IMR-90 (cell line): Measurements from ENCODE around the gene FBN3. TPM values are rescaled to one million over a fixed set of nuclear protein-coding genes. Genes with fewer than 3 reads are reported as not detected.

Source experiments
- ATAC-seq: fragments of 200-7000 bp; cut with Tn5 transposase; 2 replicates; pipeline ENCODE4 v1.9.1; 2020; ENCODE audit warnings: low read depth, mild to moderate bottlenecking, moderate library complexity
- BruUV-seq: library from RNA; stranded (reverse); fragments of 400-500 nt; replicated peaks from 2 replicates; lab custom pipeline; 2021; lab: Mats Ljungman, UMichigan
- CTCF ChIA-PET: fragments of 300-600 bp; formaldehyde crosslinking; extraction: SDS; loops from one replicate; lab custom pipeline; 2021; ENCODE audit warnings: antibody characterized with exemption; lab: Yijun Ruan, JAX
- POLR2A ChIA-PET: fragments of 300-600 bp; sonication (Branson Sonifier 250); formaldehyde crosslinking; loops from one replicate; lab custom pipeline; 2022; ENCODE audit warnings: antibody characterized with exemption; ENCODE audit not compliant: unreplicated experiment; lab: Charles Lee
- DNase-seq: peaks from one replicate; pipeline ENCODE4 v3.0.0; 2013
- H2AFZ ChIP-seq: replicated peaks from 2 replicates; pipeline ENCODE3; 2013; ENCODE audit warnings: low read length, mild to moderate bottlenecking; ENCODE audit not compliant: poor library complexity
- H2AK5ac ChIP-seq: 2 replicates; pipeline ENCODE4 v1.6.1; 2013; ENCODE audit warnings: low read depth, low read length, inconsistent platforms
- H2AK9ac ChIP-seq: replicated peaks from 2 replicates; pipeline ENCODE3; 2013; ENCODE audit warnings: mild to moderate bottlenecking, low read depth, low read length, moderate library complexity; ENCODE audit not compliant: poor library complexity
- H2BK120ac ChIP-seq: 2 replicates; pipeline ENCODE4 v1.6.1; 2013; ENCODE audit warnings: low read depth, low read length, inconsistent platforms
- H2BK15ac ChIP-seq: 3 replicates; pipeline ENCODE4 v1.6.1; 2013; ENCODE audit warnings: low read depth, low read length, inconsistent platforms
- H2BK20ac ChIP-seq: 2 replicates; pipeline ENCODE4 v1.6.1; 2013; ENCODE audit warnings: low read depth, mild to moderate bottlenecking, inconsistent platforms, low read length, moderate library complexity
- H2BK5ac ChIP-seq: 2 replicates; pipeline ENCODE4 v1.6.1; 2013; ENCODE audit warnings: mild to moderate bottlenecking, low read depth, low read length, inconsistent platforms; ENCODE audit not compliant: poor library complexity, severe bottlenecking
- H3K14ac ChIP-seq: replicated peaks from 2 replicates; pipeline ENCODE4 v1.6.1; 2013; ENCODE audit warnings: low read depth, low read length, inconsistent platforms
- H3K18ac ChIP-seq: 2 replicates; pipeline ENCODE4 v1.6.1; 2013; ENCODE audit warnings: low read depth, low read length, control low read depth
- H3K23ac ChIP-seq: 2 replicates; pipeline ENCODE4 v1.6.1; 2013; ENCODE audit warnings: low read depth, low read length, inconsistent platforms
- H3K27ac ChIP-seq: 2 replicates; pipeline ENCODE4 v1.5.1; 2013; ENCODE audit warnings: mild to moderate bottlenecking, control low read depth, low read length; ENCODE audit not compliant: insufficient read depth
- H3K27me3 ChIP-seq: 2 replicates; pipeline ENCODE4 v1.6.1; 2013; ENCODE audit warnings: low read length; ENCODE audit not compliant: control insufficient read depth, insufficient read depth
- H3K36me3 ChIP-seq: 2 replicates; pipeline ENCODE4 v1.6.1; 2013; ENCODE audit warnings: low read length, mixed read lengths; ENCODE audit not compliant: control insufficient read depth, insufficient read depth
- H3K4ac ChIP-seq: 2 replicates; pipeline ENCODE4 v1.6.1; 2013; ENCODE audit warnings: low read depth, low read length, inconsistent platforms
- H3K4me1 ChIP-seq: 2 replicates; pipeline ENCODE4 v1.6.1; 2013; ENCODE audit warnings: low read length, mixed read lengths; ENCODE audit not compliant: control insufficient read depth, insufficient read depth
- H3K4me2 ChIP-seq: 2 replicates; pipeline ENCODE4 v1.6.1; 2013; ENCODE audit warnings: low read depth, mild to moderate bottlenecking, control low read depth, low read length, moderate library complexity
- H3K4me3 ChIP-seq: 2 replicates; pipeline ENCODE4 v1.5.1; 2013; ENCODE audit warnings: low read depth, mild to moderate bottlenecking, control low read depth, low read length, moderate library complexity; ENCODE audit not compliant: insufficient read depth
- H3K56ac ChIP-seq: 2 replicates; pipeline ENCODE4 v1.6.1; 2013; ENCODE audit warnings: low read length, inconsistent platforms; ENCODE audit not compliant: insufficient read depth; ENCODE audit errors: extremely low read depth
- H3K79me1 ChIP-seq, 2 experiments: 2 replicates each; pipeline ENCODE4 v1.6.1; 2013; ENCODE audit warnings: low read length in 2 of 2, inconsistent platforms in 1 of 2, low read depth in 1 of 2
- H3K9ac ChIP-seq: 2 replicates; pipeline ENCODE4 v1.6.1; 2013; ENCODE audit warnings: low read depth, low read length, control low read depth
- H3K9me1 ChIP-seq: 2 replicates; pipeline ENCODE4 v1.6.1; 2013; ENCODE audit warnings: low read length, inconsistent platforms; ENCODE audit not compliant: insufficient read depth
- H3K9me3 ChIP-seq: 2 replicates; pipeline ENCODE4 v1.6.1; 2013; ENCODE audit warnings: low read length; ENCODE audit not compliant: control insufficient read depth, insufficient read depth
- H4K20me1 ChIP-seq: 2 replicates; pipeline ENCODE4 v1.6.1; 2013; ENCODE audit warnings: low read length, inconsistent platforms; ENCODE audit not compliant: insufficient read depth
- H4K5ac ChIP-seq: 2 replicates; pipeline ENCODE4 v1.6.1; 2013; ENCODE audit warnings: mild to moderate bottlenecking, low read depth, low read length, control low read depth
- H4K8ac ChIP-seq, 2 experiments: 2 replicates each; pipeline ENCODE4 v1.6.1; 2013; ENCODE audit warnings: low read depth in 2 of 2, low read length in 2 of 2, control low read depth in 1 of 2, inconsistent platforms in 1 of 2
- H4K91ac ChIP-seq: 2 replicates; pipeline ENCODE4 v1.6.1; 2013; ENCODE audit warnings: low read depth, low read length, inconsistent platforms; ENCODE audit not compliant: insufficient read depth
- BHLHE40 ChIP-seq: fragments of 150-350 bp; IDR thresholded peaks from 2 replicates; pipeline ENCODE4 v1.6.1; 2016; ENCODE audit warnings: mild to moderate bottlenecking, low read depth, low read length
- CEBPB ChIP-seq: IDR thresholded peaks from 2 replicates; pipeline ENCODE4 v1.6.1; 2012; ENCODE audit warnings: low read depth, low read length, improper control_type of control experiment
- CHD1 ChIP-seq: IDR thresholded peaks from 2 replicates; pipeline ENCODE4 v1.6.1; 2012; ENCODE audit warnings: low read depth, low read length, improper control_type of control experiment
- CTCF ChIP-seq: conservative IDR thresholded peaks from 2 replicates; pipeline ENCODE4 v1.5.1; 2012; ENCODE audit warnings: mild to moderate bottlenecking, low read depth, low read length, improper control_type of control experiment
- FOS ChIP-seq: fragments of 150-350 bp; IDR thresholded peaks from 2 replicates; pipeline ENCODE4 v1.6.1; 2016; ENCODE audit warnings: low read depth, low read length
- MAFK ChIP-seq: IDR thresholded peaks from 2 replicates; pipeline ENCODE4 v1.6.1; 2012; ENCODE audit warnings: low read depth, low read length, improper control_type of control experiment
- MAZ ChIP-seq: IDR thresholded peaks from 2 replicates; pipeline ENCODE4 v1.6.1; 2012; ENCODE audit warnings: low read depth, mild to moderate bottlenecking, low read length, improper control_type of control experiment, moderate library complexity, borderline replicate concordance
- MXI1 ChIP-seq: IDR thresholded peaks from 2 replicates; pipeline ENCODE4 v1.6.1; 2012; ENCODE audit warnings: low read depth, mild to moderate bottlenecking, low read length, moderate library complexity, borderline replicate concordance
- NFE2L2 ChIP-seq: fragments of 150-350 bp; IDR thresholded peaks from 2 replicates; pipeline ENCODE4 v1.6.1; 2016; ENCODE audit warnings: low read depth, mild to moderate bottlenecking, low read length
- POLR2A ChIP-seq: IDR thresholded peaks from 2 replicates; pipeline ENCODE4 v1.6.1; 2012; ENCODE audit warnings: mild to moderate bottlenecking, low read depth, low read length
- RAD21 ChIP-seq: IDR thresholded peaks from 2 replicates; pipeline ENCODE4 v1.6.1; 2012; ENCODE audit warnings: low read length, improper control_type of control experiment
- RCOR1 ChIP-seq: IDR thresholded peaks from 2 replicates; pipeline ENCODE4 v1.6.1; 2012; ENCODE audit warnings: mild to moderate bottlenecking, low read length, improper control_type of control experiment; ENCODE audit not compliant: insufficient replicate concordance
- RFX5 ChIP-seq: IDR thresholded peaks from 2 replicates; pipeline ENCODE4 v1.8.0; 2012; ENCODE audit warnings: low read depth, mild to moderate bottlenecking, low read length, moderate library complexity
- SMC3 ChIP-seq: fragments of 150-350 bp; IDR thresholded peaks from 2 replicates; pipeline ENCODE4 v1.6.1; 2016; ENCODE audit warnings: low read depth, mild to moderate bottlenecking, antibody characterized with exemption, low read length, moderate library complexity
- USF2 ChIP-seq: fragments of 150-350 bp; IDR thresholded peaks from 2 replicates; pipeline ENCODE4 v1.6.1; 2017; ENCODE audit warnings: mild to moderate bottlenecking, antibody characterized with exemption, low read length, low read depth
- WGBS, 2 experiments: methylation state at CpG; one replicate each; pipeline versions ENCODE4 v1.1.5 to v1.1.7; 2013; ENCODE audit warnings: missing lambda C conversion rate in 2 of 2; ENCODE audit not compliant: insufficient read length in 1 of 2; ENCODE audit errors: extremely low coverage in 2 of 2; 5-methylcytosine and 5-hydroxymethylcytosine counted together
- dilution Hi-C: fragments of 300-500 bp; cut with HindIII; formaldehyde crosslinking; loops from one replicate; pipeline ENCODE4 v1.14.3; 2018; ENCODE audit warnings: low sequenced_read_pairs; ENCODE audit not compliant: unreplicated experiment
- in situ Hi-C: fragments of 300-500 bp; cut with MboI; formaldehyde crosslinking; loops from 3 replicates; pipeline ENCODE4 v1.14.3; 2019; ENCODE audit warnings: low sequenced_read_pairs, inconsistent platforms, mixed read lengths
- intact Hi-C: fragments of 100-400 bp; cut with micrococcal nuclease; formaldehyde crosslinking; loops from 2 replicates; pipeline ENCODE4 v1.10.0; 2022
- polyA plus RNA-seq, 3 experiments: library from polyadenylated mRNA; depleted of rRNA; stranded (reverse); fragments of >200 nt; gene quantifications; 2 replicates each; pipeline ENCODE4 v1.2.3, GENCODE V29; 2012; ENCODE audit warnings: low replicate concordance in 1 of 3
- total RNA-seq: library from RNA; depleted of rRNA; stranded (reverse); fragments of >200 nt; gene quantifications from 2 replicates; pipeline ENCODE4 v1.2.3, GENCODE V29; 2012
- TF ChIP-seq, protein P1 (sequence below): fragments of 150-350 bp; IDR thresholded peaks from 2 replicates; pipeline ENCODE4 v1.6.1; 2016; ENCODE audit warnings: low read depth, mild to moderate bottlenecking, low read length, moderate library complexity, borderline replicate concordance

Gene FBN3
- total and polyA plus RNA-seq, 2 of the 4 experiments (the other 2 are of a cell fraction), result not detected

DNA sequence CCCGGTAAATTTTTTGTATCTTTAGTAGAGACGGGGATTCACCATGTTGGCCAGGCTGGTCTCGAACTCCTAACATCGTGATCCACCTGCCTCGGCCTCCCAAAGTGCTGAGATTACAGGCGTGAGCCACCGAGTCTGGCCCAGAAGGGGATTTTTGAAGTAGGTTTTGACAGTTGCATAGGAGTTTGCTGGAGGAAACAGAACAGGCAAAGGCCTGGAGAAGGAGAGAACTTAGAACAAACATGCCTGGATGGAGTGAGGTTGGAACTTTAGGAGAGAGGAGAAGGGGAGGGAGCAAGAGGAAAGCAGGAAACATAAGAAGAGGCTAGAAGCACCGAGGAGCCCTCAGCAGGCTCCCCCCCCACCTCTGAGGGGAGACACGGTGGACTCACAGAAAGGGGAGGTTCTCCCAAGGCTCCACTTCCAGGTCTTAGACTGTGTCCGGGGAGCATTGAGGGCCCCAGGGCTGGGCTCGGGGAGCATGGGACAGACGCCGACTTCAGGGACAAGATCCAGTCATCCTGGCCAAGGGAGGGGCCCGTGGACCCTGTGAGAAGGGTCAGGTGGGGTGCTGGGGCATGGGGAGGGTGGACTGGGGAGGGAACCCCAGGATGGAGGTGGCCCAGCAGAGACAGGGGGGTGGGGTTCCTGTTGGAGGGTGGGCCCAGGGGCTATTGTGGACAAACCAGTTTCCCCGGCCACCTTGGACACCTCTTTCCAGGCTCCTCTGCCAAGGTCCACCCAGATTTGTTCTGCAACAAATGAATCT, 1.8 kb upstream of the FBN3 start:
- no peak overlapping the region for H2BK5ac ChIP-seq
- WGBS, 2 experiments, result 92% methylated on average over 8 of the region's 15 CpGs; no CpG with 5 or more reads in 1 of the 2 experiments
- H2BK20ac ChIP-seq, result no peak overlapping the region
- H4K20me1 ChIP-seq, result no peaks in the 10 kb centered on the region
- DNase-seq (no peak), ATAC-seq (no peak)
- no peak overlapping the region for H4K8ac ChIP-seq
- no peak overlapping the region for H3K56ac ChIP-seq
- no peak overlapping the region for H3K9ac ChIP-seq
- H3K18ac ChIP-seq, result no peak overlapping the region
- H3K4me1 ChIP-seq, result peaks cover 5% of the 10 kb centered on the region
- H3K4me2 ChIP-seq, result no peak overlapping the region
- H2AK9ac ChIP-seq, result peak overlapping the region; percentile 61
- H3K79me1 ChIP-seq, result no peaks in the 10 kb centered on the region
- no peak overlapping the region for H3K4ac ChIP-seq
- H3K14ac ChIP-seq, result no peak overlapping the region
- H4K91ac ChIP-seq, result no peak overlapping the region
- CTCF ChIA-PET, result no interaction called here
- no TSS peak for BruUV-seq
- H3K27me3 ChIP-seq, result peaks cover 57% of the 10 kb centered on the region
- POLR2A ChIA-PET, result no interaction called here
- H2BK15ac ChIP-seq, result no peak overlapping the region
- H3K27ac ChIP-seq, result no peak overlapping the region
- TF ChIP-seq, protein P1, sequence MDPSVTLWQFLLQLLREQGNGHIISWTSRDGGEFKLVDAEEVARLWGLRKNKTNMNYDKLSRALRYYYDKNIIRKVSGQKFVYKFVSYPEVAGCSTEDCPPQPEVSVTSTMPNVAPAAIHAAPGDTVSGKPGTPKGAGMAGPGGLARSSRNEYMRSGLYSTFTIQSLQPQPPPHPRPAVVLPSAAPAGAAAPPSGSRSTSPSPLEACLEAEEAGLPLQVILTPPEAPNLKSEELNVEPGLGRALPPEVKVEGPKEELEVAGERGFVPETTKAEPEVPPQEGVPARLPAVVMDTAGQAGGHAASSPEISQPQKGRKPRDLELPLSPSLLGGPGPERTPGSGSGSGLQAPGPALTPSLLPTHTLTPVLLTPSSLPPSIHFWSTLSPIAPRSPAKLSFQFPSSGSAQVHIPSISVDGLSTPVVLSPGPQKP, result no peak
- TF ChIP-seq CHD1, result no peak
- TF ChIP-seq CEBPB, result no peak
- TF ChIP-seq MAZ, result no peak
- TF ChIP-seq RAD21, result no peak
- no peak for TF ChIP-seq FOS
- TF ChIP-seq CTCF, result no peak
- no peak for TF ChIP-seq RCOR1
- no peak for TF ChIP-seq MXI1
- no peak for TF ChIP-seq MAFK
- TF ChIP-seq RFX5, result no peak
- no peak for TF ChIP-seq POLR2A
- no peak for TF ChIP-seq NFE2L2
- TF ChIP-seq USF2, result no peak
- TF ChIP-seq BHLHE40, result no peak
- TF ChIP-seq SMC3, result no peak
- no peaks in the 10 kb centered on the region; the same call in 1 of the 2 replicates for H3K9me1 ChIP-seq
- H2AFZ ChIP-seq, result no peak overlapping the region
- H2BK120ac ChIP-seq, result no peak overlapping the region
- in situ Hi-C loops (no loop called here), dilution Hi-C loops (no loop called here), intact Hi-C loops (no loop called here)
- H3K4me3 ChIP-seq, result no peak overlapping the region
- no peaks in the 10 kb centered on the region for H3K9me3 ChIP-seq
- no peak overlapping the region for H4K5ac ChIP-seq
- no peak overlapping the region for H2AK5ac ChIP-seq
- H3K36me3 ChIP-seq, result no peaks in the 10 kb centered on the region
- no peak overlapping the region for H3K23ac ChIP-seq
